NCI-H1417 (cell line): ENCODE results near the gene ACSL6.

Experiments
- DNase-seq, 3 experiments: peaks; one replicate each; lab custom pipeline; 2025; lab: John Stamatoyannopoulos, UW

ACSL6 gene

DNA sequence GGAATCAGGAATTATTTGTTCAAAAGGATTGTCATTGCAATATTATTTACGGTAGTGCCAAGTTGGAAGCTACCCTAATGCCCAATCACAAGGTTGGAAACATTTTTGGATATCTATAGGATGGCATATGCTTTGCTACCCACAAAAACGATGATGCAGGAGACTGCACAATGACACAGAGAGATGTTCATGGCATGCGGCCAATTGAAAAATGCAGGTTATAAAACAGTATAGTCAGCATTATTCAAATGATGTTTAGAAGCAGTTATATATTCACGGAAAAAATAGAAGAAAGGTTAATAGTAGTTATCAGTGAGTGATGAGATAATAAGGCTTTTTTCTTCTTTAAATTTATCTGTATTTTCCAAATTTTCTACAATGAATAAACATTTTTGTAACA is 5.9 kb upstream of the ACSL6 start:
- DNase-seq = no peak

DNA sequence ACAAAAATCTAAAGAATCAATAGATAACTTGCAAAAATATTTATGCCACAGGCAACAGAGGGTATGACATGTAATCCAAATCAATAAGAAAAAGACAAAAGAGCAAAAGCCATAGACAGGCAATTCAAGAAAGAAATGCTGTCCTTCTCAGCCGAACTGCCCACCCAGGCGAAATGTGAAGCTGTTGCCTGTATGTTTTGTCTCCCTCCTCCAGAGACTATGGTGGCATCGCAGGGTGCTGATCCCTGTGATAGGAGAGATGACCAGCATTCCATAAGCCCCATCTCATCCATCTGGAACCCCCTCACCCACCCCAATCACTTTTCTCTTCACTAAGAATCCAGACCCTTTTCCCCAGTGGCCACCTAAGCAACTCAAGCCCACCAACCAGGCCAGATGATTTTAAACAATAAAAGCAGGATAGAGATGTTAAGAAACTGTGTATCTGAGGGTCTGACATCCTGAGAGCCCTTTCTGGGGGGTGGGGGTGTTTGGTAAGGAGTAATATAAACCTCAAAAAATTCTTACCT is 5.3 kb upstream of the ACSL6 start:
- DNase-seq = no peak

DNA sequence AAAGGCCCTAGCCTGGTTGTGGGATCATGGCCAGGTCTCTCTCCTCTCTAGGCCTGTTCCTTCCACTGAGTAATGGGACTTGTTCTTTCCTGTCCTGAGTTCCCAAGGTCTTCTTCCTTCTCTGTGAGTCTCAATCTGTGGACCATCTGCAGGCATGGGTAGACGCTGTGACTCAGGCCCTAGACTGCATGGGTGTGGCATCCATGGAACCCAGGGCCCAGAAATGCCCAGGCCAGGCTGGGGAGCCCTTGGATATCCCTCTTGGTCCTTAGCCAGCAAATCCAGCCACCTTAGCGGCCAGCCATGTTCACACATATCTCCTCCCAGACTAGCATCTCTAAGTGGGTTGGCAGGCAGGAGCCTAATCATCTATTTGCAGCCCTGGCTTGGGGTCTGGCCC is 2.3 kb upstream of the ACSL6 start:
- DNase-seq = no peak

DNA sequence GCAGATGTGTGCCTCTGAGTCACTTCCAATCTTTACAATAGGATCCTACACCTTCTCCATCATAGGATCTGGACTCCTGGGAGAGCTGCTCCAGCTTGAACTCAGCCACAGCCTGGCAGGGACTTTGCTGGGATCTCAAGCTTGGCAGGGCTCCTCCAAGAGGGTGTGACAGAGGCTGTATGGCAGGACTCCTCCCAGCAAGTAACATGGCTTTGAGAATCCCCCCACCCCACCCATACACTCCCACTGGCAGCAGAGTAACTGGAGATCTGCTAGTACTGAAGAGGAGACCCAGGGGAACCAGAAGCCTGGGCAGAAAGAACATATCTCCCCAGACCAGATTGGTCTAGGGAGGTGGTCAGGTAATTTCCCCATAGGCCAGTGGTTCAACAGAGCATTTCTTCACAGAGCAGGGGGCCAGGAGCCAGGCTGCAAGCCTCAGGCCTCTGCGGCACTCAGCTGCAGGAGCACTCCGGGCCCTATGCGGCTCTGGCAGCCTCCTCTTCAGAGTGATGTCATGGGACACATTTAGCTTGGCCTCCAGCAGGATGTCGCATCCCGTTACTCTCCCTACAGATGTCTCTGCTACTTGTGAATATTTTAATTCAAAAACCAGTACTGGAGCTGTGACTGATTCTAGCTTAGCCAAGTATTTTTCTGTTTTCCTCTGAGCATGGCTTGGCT is 1.7 kb upstream of the ACSL6 start:
- no peak for DNase-seq

GRCh38 chr5:132012371-132013005 is 1.0 kb upstream of the ACSL6 start:
- no peak for DNase-seq

GRCh38 chr5:132010989-132011621 is 353 bp downstream of the ACSL6 start:
- peak in 2 of 3 experiments; percentile 18 to 37 for DNase-seq

GRCh38 chr5:132010645-132010988 is 841 bp downstream of the ACSL6 start:
- peak in 1 of 3 experiments; percentile 18 for DNase-seq

DNA sequence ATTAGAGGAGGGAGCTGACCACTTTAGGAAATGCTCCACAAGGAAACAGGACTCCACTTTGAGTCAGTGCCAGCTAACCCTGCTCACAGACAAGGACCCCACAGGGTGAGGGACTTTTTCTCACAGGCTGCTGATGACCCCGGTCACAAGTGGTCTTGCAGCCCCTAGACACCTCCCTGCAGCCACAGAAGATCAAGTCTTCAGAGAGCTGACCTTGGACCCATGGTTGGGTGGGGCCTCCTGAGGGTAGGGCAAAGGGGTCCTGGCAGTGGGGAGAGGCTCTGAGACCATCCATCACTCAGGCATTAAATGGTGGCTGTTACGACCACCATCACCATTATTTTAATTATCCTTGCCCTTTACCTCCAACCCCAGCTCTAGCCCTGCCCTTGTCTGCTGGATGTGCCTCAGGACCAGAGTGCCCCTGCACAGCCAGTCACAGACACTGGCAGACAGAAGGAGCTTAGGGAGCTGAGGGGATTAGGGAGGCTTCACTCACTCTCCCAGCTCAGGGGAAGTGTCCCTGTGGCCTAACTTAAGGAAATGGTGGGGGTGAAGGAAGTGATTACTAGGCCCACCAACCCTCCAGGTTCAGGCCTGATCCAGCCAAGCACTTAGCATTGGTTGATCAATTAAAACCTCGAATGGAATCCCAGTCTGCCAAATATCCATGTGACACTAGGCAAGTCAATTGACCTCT is 1.6 kb downstream of the ACSL6 start:
- DNase-seq = no peak

GRCh38 chr5:132008961-132009680 is 2.3 kb downstream of the ACSL6 start:
- peak in 2 of 3 experiments; percentile 1 to 51 for DNase-seq

DNA sequence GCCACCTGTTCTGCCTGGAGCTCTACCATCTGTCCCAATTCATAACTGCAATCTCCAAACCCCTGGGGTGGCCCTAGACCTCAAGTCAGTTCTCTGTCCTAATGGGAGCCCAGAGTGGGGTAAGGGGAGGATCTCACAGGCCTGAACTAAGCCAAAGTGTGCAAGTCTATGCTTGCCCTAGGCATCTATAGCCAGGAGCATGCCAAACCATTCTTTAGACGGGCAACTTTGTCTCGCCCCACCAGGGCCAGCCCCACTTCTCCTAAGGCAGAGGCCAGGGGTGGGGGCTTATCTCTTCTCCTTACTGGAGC is 3.3 kb downstream of the ACSL6 start:
- DNase-seq = no peak

- peak; percentile 49 to 81 (median 65) for DNase-seq
These were observed 3.9 kb downstream of the ACSL6 start for GRCh38 chr5:132007399-132008162.

DNA sequence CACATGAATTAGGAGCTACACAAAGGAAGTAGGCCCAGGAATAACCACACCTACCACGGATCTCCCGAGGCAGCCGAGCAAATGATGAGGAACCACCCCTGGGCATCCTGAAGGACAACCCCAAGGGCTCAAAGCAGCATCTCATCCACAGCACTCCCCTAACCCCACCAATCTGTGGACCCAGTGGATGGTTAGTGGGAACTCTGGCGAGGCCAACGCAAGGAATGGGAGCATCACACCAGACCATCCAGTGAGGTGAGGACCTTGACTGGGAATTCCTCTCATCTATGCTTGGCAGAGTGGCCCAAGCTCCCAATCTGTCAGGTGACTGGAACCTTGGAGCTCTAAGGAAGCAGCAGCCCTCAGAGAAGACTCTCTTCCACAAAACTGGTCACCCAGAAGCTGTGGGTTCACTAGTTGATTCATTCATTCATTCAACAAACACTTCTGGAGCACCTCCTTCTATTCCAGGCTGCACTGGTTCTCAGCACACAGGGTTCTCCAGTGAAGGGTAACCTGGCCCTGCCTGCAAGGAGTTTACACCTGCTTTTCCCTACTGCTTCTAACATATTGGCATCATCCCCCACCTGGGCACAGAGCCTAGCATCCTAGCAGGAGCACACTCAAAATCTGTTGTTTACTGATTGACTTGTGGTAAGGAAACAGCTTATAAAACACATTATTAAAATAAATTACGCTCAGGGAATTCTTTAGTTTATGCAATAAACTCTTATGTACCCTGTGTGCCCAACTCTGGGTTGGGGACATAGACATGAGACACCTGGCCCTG is 4.9 kb downstream of the ACSL6 start:
- DNase-seq = no peak

GRCh38 chr5:132005591-132005990 is 5.9 kb downstream of the ACSL6 start:
- no peak for DNase-seq

DNA sequence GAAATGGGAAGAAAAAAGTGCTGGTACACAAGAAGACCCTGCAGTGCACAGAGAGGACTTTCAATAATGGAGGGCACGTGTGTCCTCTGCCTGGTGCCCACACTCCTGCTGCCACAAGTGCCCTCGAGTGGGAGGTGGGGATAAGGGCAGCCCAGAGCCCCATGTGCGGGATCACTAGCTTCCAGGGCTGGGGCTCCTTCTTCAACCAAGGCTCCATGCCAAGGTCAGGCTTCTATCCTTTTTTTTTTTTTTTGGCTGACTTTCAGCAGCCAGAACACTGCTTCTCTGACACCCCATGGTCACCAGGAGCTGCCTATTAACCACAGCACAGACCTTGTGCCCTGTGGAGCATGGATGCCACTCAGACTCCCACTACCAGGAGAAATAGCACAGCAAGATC is 7.5 kb downstream of the ACSL6 start:
- no peak for DNase-seq

DNA sequence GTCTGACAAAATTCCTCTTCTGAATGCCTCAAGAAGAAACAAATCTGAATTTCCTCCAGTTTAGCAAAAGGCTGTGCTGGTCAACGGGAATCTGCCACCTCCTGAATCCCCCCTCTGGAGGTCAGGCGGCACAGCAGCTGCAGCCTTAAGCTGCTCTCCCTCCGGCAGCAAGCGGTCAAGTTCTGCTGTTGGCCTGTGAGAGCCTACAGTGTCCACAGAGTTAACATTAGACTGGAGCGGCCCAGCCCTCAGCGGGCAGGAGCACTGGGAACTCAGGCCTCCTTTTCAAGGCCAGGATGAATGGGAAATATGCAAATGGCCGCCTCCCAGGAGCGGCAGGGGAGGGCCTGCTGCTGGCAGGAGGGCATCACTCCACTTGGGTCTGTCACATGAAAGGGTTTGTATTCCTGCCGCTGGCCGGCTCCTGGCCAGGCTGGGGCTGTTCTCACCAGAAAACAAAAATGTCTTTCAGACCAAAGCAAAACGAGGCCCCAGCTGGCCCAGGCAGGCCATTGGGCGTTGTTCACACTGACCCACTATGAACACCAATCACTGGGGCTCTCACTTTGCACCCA is 8.2 kb downstream of the ACSL6 start:
- no peak for DNase-seq

- DNase-seq = no peak
These were observed 8.7 kb downstream of the ACSL6 start for GRCh38 chr5:132002757-132003156.

DNA sequence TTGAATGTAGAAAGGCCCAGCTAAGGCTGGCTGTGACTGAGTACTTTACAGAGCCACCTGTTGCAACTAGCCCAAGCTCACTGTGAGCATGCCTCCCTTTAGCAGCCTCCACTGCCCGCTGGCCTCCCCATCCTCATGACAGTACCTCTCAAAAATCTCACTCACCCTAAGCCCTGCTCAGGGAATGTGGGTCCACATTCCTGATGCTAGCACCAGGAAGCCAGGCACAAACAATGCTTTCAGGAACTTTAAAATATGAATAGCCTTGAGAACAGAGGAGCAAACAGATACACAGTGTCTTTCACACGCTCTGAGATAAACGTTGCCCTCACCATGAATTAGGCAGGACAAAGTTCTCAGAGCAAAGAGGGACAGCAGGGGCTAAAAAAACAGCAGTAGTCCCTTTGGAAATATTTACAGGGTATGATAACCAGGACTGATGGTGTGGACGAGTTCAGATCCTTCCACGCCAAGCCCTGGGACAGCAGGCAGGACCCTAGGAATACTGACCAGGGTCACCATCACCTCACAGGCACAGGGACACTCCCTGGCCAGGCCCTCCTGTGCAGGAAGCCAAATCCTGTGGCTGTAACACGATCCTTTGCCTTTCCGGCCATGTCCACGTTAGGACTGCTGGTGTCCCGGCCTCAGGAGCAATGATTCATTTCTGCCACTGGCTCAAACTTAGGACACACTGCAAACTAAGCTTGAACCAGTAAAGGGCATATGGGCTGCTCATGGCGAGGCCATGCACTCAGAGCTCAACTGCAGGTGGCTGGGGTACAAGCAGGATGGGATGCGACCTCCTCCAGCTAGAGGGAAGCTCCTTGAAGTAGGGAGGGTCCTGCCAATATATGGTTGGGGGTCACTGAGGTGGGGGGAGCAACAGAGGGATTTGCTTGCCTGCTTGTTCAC is 9.6 kb downstream of the ACSL6 start:
- DNase-seq = no peak

- no peak for DNase-seq
These were observed 10.6 kb downstream of the ACSL6 start for GRCh38 chr5:132000677-132001453.

DNA sequence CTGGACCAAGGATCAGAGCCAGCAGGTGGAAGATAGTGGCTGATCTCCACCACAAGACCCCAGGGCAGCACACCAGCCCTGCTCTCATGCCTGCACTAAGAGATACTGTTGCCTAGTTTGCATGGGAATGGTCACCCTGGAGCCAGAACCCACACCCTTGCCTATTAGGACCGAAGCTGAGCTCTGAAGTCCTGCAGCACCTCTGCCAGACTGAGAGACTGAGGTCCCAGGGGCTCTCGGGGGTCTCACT is 11.3 kb downstream of the ACSL6 start:
- no peak for DNase-seq
